Measurements from ENCODE around the gene RCBTB2.
"Not testable (repeated sequence)": the region's sequence is repeated elsewhere in the genome, so short reads cannot be mapped to it uniquely, and the experiment has no call there.

RCBTB2 gene

DNA sequence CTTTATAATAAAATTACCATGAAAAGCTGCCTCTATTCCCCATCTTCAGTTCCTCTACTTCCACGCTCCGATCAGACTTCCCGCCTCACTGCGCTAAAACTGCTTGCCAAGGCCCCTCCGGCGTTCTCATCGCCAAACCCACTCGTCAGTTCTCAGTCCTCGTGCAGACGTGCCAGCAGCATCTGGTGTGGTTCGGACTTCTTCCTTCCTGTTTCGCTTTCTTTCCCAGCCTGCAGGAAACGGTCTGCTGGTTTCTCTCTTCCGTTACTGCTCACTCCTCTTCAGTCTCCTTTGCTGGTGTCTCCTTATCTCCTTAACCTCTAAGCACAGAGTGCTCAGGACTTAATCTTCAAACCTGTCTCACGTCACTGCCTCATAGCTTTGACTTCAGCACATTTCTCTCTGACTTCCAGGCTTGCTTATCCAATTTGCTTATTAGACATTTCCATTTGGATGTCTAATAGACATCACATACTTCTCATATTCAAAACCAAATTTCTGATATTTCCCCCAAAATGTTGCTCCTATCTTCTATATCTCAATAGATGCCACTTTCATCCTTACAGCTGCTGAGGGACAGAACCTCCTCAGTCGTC lies 40.3 kb downstream of the RCBTB2 start:
- peak; percentile 77 for DNase-seq

DNA sequence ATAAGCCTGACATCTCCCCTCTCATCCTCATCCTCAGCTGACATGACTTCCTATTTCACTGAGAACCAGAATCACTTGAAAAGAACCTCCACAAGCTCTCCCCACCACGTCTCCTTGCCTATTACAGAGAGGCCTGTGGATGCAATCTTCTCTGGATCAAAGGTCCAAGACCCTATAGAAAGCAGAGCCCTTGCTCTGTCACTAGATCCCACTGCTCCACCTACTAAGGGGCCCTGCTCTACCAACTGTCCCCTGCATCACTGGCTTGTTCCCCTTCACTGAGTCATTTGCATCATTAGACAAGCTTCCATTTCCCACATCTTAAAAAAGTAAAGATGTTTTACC lies 40.8 kb downstream of the RCBTB2 start:
- DNase-seq: peak; percentile 41

DNA sequence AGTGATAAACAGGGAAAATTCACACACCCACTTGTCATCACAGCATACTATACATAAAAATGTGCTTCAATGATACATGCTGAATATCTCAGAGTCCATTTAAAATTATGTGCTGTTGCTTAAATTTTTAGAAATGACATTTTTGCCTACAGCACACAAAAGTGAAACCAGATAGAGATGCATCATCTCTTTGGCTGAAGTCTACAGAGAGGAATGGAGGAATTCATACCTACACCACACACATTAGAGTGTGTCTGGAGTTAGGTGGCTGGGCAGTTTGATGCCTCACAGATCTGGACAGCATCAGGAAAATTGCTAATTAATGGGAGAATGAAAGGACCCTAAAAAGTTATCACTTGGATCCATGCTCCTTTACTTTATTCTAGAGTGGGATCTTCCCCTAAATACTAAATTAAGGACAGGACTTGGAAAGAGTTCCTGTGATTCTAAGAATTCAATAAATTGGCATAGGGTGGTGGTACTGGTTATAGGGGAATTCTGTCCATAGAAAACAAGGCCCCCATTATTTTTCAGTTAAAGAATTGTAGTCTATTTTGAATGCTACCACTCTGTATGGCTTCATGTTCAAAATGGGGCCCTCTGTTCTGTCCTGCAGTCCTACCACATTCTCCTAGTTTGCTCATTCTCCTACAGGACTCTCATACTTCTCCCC lies 41.3 kb downstream of the RCBTB2 start:
- DNase-seq: no peak

DNA sequence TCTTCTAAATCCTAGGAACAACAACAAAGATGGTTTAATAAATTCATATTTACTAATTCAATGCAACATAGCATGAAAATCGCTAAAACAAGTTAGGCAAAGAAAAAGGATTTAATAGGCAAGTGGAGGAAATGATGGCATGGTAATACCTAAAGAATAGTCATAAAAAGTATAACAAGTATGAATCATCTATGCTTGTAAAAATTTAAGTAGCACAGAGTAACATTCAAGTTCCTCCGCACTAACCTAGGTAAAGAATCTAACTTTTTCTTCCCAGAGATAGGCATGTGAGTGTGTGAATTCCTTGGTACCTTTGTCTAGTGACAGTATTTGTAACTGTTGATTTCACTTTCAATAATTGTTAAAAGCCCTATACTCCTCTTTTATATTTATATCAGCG lies 42.6 kb downstream of the RCBTB2 start:
- DNase-seq: no peak

DNA sequence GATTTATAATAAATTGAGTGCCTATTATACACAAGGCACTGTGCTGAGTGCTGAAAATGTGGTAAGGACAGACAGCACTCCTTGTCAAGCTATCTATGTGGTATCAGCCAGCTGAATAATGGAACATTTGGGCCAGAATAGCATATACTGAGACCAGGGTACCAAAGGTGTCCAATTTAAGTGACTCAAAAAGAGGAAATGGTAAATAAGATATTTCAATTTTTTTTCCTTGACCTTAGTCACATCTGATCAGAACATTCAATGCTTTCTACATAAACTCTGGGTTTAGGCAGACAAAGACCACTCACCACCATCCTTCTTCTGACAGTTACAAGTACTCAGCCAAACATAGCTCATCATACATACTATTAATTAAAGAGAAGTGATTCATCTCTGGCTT lies 43.2 kb downstream of the RCBTB2 start:
- DNase-seq: no peak

DNA sequence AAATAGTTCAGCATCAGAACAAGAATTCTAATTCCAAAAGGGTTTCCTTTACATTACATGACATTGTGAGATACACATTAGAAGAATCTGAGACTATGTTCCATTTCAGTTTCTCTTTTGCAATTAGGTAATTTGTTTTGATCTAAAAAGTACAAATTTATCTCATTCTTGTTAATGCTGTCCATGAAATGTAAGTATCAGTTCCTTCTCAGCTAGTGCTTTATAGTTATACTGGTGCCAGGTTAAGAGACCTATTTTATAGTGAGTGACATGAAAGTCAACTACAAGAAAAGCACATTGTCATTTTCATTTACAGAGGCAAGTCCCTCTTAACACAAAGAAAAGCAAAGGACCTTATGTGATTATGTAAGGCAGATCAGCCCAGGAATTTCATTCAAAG lies 43.9 kb downstream of the RCBTB2 start:
- DNase-seq: no peak

DNA sequence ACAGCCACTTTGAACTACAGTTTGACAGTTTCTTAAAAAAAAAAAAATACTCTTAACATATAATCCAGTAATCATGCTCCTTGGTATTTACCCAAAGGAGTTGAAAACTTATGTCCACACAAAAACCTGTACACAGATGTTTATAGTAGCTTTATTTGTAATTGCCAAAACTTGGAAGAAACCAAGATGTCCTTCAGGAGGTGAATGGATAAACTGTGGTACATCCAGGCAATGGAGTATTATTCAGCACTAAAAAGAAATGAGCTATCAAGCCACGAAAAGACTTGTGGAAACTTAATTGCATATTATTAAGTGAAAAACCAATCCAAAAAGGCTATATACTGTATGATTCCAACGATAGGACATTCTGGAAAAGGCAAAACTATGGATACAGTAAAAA lies 44.9 kb downstream of the RCBTB2 start:
- no peak for DNase-seq

DNA sequence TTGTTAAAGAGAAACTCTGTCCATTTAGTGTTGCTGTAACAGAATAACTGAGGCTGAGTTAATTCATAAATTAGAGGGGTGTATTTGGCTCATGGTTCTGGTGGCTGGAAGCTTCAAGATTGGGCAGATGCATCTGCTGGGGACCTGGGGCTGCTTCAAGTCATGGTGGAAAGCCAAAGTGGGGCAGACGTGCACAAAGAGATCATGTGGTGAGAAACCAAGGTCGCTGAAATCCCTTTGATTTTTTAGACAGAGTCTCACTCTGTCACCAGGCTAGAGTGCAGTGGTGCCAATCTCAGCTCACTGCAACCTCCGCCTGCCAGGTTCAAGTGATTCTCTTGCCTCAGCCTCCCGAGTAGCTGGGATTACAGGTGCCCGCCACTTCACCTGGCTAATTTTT lies 46.0 kb downstream of the RCBTB2 start:
- DNase-seq: no peak

DNA sequence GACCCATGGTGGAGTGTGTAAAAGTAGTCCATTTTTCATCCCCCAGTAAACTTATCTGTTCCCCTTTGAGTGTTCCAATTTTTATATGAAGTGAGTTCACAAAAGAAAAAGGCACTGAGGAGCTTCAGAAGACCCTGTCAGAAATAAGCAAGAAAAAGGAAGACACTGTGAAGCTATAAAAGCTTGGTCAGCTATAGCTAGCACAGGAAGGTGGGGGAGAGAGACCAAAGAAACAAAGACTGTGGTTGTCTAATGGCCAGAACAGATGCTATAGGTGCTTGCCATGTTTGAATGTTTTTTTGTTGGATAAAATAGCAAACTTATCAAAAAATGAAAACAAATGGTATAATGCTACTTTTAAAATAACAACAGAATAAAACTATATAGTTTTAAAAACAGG lies 46.5 kb downstream of the RCBTB2 start:
- DNase-seq: no peak

DNA sequence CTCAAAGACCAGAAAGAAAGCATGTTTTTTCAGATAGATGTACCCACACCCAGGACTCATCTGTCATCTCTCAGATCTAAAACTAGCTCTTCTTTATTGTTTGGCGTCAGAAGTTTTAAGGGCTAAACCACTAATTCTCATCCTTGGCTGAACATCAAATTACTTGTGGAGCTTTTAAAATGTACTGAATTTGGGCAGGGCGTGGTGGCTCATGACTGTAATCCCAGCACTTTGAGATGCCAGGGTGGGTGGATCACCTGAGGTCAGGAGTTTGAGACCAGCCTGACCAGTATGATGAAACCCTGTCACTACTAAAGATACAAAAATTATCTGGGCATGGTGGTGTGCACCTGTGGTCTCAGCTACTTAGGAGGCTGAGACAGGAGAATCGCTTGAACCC lies 47.4 kb downstream of the RCBTB2 start:
- DNase-seq: no peak

DNA sequence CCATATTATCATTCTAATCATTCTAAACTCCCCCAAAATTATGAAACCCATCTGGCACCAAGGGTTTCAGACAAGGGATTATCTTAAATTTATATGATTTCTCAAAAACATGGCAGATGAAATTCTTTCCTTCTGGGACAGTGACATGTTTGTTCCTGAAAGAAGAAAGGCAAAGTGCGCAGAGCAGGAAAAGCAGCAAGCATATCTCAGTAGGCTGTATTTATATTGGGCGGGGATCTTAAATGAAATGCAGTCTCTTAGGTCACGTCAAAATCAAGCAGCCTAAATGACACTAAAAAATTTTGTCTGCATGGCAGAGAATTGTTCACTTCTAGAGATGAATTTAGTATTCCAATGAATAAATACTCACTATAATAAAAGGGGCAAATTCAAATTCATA lies 49.3 kb downstream of the RCBTB2 start:
- no peak for DNase-seq

DNA sequence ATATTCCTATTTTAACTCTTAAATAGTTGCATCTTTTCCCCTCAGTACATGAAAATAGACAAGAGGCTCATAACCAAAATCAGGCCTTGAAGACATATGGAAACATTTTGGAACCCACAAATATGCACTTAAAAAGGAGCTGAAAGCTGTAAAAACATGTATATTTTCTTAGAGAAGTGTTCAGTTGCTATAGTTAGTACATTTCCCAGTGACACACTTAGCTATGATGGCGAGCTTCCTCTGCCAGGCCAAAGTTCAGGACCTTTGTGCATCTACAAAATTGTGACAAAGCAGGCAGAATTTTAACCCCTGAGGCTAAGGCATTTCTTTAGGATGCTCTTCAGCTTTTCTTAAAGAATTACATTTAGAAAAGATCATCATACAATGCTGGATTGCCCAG lies 54.5 kb downstream of the RCBTB2 start:
- no peak for DNase-seq

DNA sequence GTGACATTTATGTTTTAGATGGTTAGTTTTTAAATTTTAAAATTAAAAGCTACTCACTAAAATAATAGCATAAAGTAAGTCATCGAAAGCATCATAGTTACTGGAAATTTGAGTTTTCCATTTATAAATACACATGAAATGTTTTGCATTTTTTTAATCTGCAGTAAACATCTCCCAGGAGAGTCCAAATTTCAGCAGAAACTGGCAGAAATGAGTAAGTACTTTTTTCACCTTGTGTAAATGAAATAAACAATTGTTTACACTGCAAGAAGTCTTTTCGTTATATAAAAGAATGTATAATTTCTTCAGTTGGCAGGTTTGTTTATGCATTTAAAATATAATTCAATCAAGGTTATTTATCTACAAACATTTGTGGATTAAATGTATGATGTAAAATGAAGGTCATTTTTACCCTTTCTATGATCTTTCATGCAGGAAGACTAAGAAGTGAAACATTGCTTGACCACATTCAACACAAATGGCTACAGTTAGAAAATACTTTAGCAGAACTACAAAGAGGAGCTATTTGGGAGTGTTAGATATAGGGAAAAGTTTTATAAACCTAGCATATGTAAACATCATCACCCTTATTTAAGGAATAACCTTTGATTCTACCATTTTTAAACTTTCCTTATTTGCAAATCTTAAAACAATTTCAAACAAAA lies 55.6 kb downstream of the RCBTB2 start:
- no peak for DNase-seq

DNA sequence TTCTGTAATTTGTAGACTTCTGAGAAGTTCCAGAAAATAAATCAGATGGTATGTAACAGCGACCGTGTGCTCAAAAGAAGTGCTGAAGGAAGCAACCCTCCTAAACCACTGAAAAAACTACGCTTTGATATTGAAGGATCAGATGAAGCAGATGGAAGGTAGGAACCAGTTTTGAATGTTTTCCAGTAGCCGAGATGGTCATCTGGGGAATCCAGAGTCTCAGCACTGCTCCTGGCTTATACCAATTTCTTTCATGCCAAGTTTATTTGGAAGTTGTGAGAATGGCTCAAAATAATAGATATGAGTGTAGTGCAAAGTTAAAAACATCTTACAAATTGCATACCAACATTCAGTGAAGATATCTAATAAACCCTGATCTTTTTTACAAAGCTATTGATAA lies 56.2 kb downstream of the RCBTB2 start:
- DNase-seq: no peak

DNA sequence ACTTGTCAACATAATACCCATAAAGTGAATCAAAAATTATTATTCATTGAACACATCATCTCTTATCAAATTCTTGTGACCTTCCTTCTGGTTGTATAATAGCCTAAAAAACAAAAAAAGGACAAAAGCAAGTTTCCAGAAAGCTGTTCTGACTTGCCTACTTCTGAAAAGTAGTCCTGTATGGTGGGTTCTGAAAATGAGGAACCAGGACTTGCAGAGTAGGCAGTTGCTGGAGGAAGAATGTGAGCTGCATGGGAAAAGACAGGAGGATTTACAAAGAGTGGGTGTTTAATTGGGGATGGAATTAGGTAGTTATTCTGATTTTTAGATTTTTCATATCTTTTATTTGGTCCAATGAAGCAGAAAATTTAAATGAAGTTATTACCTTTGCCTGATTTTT lies 56.7 kb downstream of the RCBTB2 start:
- DNase-seq: no peak

DNA sequence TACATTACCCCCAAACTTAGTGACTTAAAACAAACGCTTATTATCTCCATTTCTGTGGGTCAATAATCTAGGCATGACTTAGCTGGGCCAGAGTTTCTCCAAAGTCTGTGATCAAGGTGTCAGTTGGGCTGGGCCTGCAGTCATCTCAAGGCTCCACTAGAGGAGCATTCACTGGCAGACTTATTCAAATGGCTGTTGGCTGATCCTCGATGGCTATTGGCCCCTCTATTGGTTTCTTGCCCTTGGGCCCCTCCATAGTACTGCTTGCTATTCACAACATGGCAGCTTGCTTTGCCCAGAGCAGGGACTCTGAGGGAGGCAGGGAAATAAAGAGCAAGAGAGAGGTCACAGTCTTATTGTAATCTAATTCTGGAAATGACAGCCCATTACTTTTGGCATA lies 57.6 kb downstream of the RCBTB2 start:
- no peak for DNase-seq

DNA sequence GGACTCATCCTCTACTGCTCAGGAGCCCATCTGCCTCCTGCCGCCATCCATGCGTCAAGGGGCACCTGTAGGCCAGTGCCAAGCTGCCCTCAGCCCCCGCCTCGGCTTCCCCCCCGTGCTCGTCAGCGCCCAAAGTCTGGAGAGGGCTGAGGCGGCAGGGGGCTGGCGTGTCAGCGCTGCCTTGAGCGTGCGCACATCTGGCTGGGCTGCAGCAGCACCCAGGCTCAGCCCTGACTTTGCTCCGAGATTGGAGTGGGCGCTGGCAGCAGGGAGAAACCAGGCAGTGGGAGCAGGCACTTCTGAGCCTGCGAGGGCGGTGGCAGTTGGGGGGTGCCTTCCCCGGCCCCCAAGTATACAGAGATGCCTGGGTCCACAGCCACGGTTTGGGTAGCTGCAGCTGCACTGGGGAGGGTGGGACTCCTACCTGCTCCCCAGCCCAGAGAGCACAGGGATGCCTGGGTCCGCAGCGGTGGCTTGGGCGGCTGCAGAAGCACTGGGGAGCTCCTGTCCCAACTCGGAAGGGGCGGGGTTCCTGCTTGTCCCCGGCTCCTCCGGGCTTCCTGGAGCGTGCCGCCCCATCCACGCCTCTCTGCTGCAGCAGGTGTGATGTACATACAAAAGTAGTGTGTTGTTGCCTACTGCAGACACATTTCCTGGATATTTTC lies 75.2 kb downstream of the RCBTB2 start:
- no peak for DNase-seq

DNA sequence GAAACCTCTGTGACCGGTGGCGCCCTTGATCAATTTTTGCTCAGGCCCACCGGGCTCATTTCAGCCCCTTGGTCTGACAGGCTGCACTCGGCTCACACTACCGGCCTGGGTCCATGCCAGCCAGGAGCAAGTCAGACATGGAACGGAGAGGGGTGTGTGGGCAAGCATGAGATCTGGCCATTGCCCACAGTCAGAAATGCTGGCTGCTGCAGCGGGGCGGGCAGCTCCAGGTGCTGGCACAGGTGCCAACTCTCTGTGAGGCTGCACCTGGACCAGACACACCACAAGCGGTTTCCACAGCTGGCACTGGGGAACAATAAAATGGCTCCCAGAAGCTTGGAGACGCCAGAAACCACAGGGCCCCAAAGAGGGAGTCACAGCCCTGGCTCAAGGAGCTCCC lies 76.3 kb downstream of the RCBTB2 start:
- no peak for DNase-seq

DNA sequence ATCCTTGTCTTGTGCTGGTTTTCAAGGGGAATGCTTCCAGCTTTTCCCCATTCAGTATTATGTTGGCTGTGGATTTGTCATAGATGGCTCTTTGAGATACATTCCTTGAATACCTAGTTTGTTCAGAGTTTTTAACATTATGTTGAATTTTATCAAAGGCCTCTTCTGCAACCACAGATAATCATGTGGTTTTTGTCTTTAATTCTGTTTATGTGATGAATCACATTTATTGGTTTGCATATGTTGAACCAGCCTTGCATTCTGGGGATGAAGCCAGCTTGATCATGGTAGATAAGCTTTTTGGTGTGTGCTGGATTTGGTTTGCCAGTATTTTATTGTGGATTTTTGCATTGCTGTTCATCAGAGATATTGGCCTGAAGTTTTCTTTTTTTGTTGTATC lies 81.7 kb downstream of the RCBTB2 start:
- DNase-seq: not testable (repeated sequence)

DNA sequence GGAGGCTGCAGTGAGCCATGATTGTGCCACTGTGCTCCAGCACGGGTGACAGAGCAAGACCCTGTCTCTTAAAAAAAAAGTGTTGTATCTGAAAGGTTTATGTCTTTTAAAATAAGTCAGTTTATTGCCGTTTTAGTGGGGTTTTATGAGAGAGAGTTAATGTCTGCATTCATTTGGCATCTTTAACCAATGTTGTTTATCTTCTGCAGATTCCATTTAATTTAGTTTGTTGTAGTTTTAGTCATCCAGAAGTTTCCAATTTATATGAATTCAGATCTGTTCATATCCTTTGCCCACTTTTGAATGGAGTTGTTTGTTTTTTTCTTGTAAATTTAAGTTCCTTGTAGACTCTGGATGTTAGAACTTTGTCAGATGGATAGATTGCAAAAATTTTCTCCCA lies 83.2 kb downstream of the RCBTB2 start:
- no peak for DNase-seq

DNA sequence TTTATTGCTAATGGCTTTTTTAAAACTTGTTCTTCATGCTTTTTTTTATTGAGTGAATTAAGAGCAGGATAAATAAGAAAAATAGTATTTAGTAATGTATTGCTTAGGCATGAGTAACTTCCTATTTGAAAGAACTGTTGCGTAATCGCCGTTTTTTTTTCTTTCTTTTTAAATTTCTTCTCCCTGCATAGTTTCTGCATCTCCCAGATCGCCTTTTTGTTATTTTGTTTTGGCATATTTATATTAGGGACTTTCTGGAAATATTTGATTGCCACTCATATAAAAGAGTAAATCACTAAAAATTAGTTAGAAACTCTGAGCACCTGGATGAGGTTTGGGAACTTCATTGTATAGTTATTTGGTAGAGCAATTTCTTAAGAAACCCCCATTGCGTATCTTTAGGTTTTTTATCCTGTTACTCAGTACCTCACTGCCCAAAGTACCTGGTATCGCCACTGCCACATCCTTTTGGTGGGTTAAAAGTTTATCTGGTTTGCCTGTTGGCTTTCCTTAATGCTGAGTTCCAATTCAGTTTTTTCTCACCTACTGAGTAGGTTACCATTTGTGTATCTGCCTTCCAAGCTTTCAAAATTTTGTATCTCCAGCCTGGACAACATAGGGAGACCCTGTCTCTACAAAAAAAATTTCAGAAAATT lies 83.8 kb downstream of the RCBTB2 start:
- no peak for DNase-seq

DNA sequence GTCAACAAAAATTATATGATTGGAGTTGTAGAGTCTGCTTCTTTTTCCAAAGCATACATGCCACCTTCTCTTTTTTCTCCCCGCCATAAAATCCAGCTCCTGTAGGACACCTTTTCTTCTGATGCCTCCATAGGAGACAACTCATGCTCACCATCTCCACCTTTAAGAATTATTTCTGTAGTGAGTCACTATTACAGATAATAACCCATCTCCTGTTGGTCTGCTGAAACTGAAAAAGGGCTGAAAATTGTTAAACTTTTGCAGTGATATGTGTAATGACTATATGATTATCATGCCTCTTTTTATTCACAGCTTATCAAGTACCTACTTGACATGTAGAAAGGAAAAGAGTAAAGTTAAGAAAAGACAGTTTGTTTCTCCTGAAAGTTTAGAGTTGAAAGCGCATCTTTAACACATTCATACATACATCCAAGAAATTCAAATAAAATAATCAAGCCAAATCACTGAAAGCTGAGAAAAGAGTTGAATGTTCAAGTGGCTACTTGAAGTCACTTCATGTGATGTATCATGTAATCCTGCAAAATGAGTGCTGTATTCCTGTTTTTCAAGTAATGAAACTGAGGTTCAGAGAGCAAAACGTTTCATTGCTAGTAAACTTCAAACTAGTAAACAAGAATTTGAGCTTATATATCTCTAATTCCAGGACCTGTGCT lies 84.5 kb downstream of the RCBTB2 start:
- no peak for DNase-seq

DNA sequence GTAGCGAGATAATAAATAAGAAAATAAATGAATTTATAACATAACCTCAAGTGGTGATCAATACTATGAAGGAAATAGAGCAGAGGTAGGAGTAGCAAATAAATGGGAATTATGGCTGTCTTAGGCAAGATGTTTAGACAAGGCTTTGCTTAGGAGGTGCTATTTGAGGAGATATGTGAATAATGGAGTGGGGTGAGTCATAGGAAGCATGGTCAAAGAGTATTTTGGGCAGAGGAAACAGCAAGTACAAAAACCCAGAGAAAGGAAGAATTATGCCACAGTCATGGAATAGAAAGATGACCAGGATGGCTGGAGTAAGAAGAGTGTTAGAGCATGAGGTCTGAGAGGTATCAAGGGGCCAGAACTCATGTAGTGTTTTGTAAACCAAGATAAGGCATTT lies 86.4 kb downstream of the RCBTB2 start:
- DNase-seq: no peak
